SH-SY5Y (cell line): ENCODE results near the gene EPG5.

Experiments used
- GATA2 ChIP-seq: IDR thresholded peaks from 2 replicates; pipeline ENCODE4 v1.6.1; 2011; ENCODE audit warnings: mild to moderate bottlenecking, low read depth, low read length
- GATA3 ChIP-seq: IDR thresholded peaks from 2 replicates; pipeline ENCODE4 v1.6.1; 2011; ENCODE audit warnings: low read depth, mild to moderate bottlenecking, low read length, moderate library complexity

The EPG5 gene

GRCh38 chr18:45954070-45954934 lies 12.8 kb downstream of the EPG5 start:
- TF ChIP-seq GATA2 = no peak

- TF ChIP-seq GATA3 = no peak
These were observed 16.0 kb downstream of the EPG5 start for GRCh38 chr18:45951016-45951714.

DNA sequence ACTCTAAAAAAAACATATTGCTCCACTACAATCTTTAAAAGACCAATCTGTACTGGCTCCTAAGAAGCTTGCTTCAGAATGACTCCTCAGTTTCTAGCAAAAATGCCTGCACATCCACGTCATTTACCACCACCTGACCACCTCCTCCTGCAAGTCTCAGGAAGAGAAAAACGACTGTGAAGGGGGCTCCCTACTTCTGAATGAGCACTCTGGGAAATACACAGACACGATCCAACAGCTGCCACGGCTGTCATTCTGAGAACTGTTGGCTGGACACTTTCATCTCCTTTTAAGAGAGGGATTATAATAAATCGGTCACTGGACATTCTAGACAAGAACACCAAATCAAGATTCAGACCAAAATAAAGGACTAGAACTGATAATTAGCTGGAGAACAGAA lies 21.5 kb downstream of the EPG5 start:
- TF ChIP-seq GATA2 = no peak
- TF ChIP-seq GATA3 = no peak

DNA sequence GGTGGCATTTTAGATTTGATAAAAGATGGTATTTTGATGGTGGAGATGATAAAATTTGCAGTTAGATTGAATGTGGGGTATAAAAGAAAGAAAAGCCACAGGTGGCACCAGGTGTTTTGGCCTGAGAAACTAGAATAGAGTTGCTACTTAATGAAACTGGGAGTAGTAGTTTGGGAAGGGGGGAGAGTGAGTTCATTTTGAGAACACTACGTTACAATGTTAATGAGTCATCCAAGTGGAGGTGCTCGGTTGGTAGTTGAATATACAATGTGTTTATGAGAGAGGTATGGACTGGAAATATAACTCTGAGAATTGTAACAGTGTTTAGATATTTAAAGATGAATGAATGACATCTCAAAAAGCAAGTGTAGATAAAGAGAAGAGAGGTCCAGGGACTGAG lies 26.4 kb downstream of the EPG5 start:
- TF ChIP-seq GATA3 = no peak
- no peak for TF ChIP-seq GATA2

DNA sequence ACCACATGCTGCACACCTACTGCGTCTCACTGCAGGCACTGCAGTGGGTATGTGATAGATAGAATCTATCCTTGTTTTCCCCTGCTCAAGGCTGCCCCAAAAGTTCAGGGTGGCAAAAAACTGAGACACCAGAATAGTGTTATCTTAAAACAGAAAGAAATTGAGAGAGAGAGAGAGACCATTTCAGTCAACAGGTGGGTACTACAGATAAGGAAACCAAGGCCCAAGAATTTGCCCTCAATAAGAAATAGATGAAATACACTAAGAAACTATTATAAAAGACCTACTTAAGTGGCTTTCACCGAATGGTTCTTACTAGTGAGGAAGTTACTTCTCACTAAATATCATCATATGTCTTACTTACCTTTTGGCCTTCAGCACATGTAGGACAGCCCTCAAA lies 27.9 kb downstream of the EPG5 start:
- TF ChIP-seq GATA2 (no peak), GATA3 (no peak)

- no peak for TF ChIP-seq GATA2
- no peak for TF ChIP-seq GATA3
These were observed 28.6 kb downstream of the EPG5 start for GRCh38 chr18:45938488-45938935.

DNA sequence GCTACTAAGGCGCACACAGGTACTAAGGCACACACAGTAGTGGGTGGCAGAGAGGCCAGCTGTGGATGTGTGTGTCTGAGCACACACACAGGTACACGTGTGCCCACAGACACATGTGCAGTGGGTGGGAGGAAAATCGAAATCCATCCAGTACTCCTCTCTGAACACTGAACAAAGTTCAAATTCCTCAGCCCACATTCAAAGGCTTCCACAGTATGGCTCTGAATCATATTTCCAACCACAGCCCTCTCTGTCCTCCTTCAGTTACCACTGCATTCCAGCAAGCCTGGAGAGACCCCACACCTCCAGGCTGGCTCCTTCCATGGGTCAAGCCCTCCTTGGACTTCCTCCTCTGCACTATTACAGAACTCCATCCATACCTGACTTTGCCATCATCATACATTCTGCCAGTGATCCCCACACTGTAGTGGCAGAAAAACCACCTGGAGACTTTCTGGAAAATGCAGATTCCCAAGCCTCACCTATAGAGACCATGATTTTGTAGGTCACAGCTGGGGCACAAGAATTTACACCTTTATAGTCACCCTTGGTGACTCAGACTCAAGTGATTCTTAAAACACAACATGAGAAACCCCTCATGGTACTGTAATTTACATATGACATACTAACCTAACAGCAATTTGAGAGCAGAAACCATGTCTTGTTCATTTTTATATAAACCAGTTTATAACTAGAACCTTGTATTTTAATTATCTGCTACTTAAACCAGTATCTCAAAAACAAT lies 31.4 kb downstream of the EPG5 start:
- TF ChIP-seq GATA3 (no peak), GATA2 (no peak)

DNA sequence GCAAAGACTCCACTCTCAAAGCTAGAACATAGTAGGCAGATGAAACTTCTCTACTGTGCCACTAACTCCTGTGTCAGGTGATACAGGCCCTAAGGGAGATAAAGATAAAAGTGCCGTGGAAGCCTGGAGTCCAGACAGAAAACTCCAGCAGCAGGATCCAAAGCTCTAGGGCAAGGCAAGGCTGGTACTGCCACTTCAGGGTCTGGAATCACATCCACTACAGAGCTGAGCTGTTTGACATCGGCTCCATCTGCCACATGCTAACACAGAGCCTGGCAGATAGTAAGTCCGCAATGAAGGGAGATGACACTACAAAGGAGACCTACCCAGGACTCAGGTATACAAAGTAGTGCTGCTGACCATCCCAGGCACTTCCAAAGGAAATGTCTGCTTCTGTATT lies 34.4 kb downstream of the EPG5 start:
- no peak for TF ChIP-seq GATA3
- TF ChIP-seq GATA2 = no peak

DNA sequence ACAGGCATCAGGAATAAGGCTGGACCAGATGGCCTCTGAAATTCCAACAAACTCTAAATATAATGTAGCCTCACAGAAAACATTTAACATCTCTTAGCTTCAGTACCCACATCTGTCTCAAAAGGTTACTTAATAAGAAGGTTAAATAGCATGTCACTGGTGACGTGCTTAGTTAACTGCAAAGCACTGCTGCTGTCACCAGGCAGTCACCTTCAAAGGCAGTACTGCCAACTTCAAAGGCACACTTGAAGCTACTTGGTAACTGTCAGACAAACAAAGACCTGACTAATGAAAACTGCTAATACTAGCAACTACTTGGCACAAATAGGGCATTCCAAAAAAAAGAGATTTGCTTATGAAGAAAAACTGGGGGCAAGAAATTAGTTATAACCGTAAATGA lies 36.2 kb downstream of the EPG5 start:
- TF ChIP-seq GATA3 (no peak), GATA2 (no peak)

DNA sequence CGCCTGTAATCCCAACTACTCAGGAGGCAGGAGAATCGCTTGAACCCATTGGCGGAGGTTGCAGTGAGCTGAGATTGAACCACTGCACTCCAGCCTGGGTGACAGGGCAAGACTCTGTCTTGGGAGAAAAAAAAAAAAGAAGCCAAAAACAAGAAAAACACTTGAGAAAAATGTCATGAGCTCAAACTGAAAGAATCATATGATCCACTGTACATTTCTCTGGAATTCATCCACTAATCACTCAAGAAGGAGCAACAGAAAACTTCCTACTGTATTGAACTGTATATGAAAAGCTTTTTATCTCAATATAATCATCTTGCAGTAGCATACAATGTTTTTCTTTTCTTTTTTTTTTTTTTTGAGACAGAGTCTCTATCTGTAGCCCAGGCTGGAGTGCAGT lies 40.4 kb downstream of the EPG5 start:
- no peak for TF ChIP-seq GATA3
- TF ChIP-seq GATA2 = no peak

DNA sequence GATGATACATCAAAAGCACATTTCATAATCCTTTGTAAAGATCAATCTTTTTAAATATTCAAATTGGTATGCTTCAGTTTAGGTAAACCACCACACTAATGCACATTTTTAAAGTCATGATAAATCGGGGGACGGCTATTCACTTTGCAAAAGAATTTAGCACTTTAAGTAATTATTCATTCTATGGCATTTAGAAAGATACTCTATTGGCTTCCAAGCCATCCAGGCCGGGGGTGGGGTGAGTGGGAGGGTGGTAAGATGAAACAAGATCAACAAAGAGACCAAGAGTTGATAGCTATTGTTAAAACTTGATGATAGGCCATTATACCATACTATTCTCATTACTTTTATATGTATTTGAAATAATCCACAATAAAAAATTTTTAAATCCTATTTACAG lies 41.0 kb downstream of the EPG5 start:
- TF ChIP-seq GATA2 (no peak), GATA3 (no peak)

DNA sequence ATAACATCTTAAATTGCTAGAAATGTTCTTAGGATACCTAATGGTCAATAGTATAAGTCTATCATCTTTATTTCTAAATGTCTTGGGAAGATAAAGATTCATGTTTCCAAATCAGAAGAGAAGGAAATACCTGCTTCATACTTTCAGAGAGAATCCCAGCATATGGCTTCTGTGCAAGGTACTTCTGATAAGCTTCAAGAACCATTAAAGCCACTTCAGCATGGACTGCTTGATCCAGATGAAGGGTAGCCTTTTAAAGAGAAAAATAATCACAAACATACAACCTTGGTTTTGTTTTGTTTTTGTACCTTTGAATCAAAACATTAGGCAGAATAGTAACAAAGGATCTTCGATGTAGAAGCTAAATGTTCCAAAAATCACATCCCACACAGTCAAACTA lies 44.0 kb downstream of the EPG5 start:
- no peak for TF ChIP-seq GATA2
- TF ChIP-seq GATA3 = no peak

DNA sequence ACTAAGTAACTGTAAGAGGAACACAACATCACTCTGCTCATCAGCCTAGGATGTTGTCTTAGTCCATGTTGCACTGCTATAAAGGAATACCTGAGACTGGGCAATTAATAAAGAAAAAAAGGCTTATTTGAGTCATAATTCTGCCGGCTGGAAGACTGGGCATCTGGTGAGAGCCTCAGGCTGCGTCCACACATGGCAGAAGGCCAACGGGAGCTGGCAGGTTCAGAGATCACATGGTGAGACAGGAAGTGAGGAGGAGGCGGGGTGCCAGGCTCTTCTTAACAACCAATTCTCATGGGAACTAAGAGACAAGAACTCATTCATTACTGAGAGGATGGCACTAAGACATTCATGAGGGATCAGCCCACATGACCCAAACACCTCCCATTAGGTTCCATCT lies 46.8 kb downstream of the EPG5 start:
- TF ChIP-seq GATA2 (no peak), GATA3 (no peak)

- TF ChIP-seq GATA3 (no peak), GATA2 (no peak)
These were observed 50.8 kb downstream of the EPG5 start for GRCh38 chr18:45916302-45916701.
